Esophagus (tissue), 2 donors: ENCODE data around the gene DGKB. TPM values are rescaled to one million over a fixed set of nuclear protein-coding genes. Genes with fewer than 3 reads are reported as not detected.
"Not testable (repeated sequence)": the region's sequence is repeated elsewhere in the genome, so short reads cannot be mapped to it uniquely, and the experiment has no call there.

Experiments used
- H3K27ac ChIP-seq, 2 donors: one replicate each; pipeline ENCODE4 v1.5.1; 2013; ENCODE audit warnings: low read depth in 2 of 2, mild to moderate bottlenecking in 2 of 2, inconsistent platforms in 1 of 2, low read length in 1 of 2, moderate library complexity in 1 of 2
- H3K27me3 ChIP-seq, 2 donors: one replicate each; pipeline ENCODE4 v1.6.1; 2013; ENCODE audit warnings: low read length in 2 of 2, control low read depth in 1 of 2, mild to moderate bottlenecking in 1 of 2; ENCODE audit not compliant: insufficient read depth in 2 of 2, control insufficient read depth in 1 of 2
- H3K36me3 ChIP-seq, 2 donors: one replicate each; pipeline ENCODE4 v1.6.1; 2013; ENCODE audit warnings: low read length in 1 of 2; ENCODE audit not compliant: control insufficient read depth in 2 of 2, insufficient read depth in 2 of 2
- H3K4me1 ChIP-seq, 2 donors: one replicate each; pipeline ENCODE4 v1.6.1; 2013; ENCODE audit warnings: low read length in 1 of 2; ENCODE audit not compliant: control insufficient read depth in 2 of 2, insufficient read depth in 2 of 2
- H3K4me3 ChIP-seq, 2 donors: one replicate each; pipeline ENCODE4 v1.5.1; 2013; ENCODE audit warnings: low read length in 2 of 2, mild to moderate bottlenecking in 2 of 2, low read depth in 1 of 2, moderate library complexity in 1 of 2
- H3K9me3 ChIP-seq, 2 donors: one replicate each; pipeline ENCODE4 v1.6.1; 2013; ENCODE audit warnings: mild to moderate bottlenecking in 2 of 2, low read depth in 1 of 2, low read length in 1 of 2, moderate library complexity in 1 of 2; ENCODE audit not compliant: control insufficient read depth in 2 of 2, insufficient read depth in 1 of 2
- WGBS, 2 donors: extraction: QIAGEN DNeasy Blood & Tissue Kit; methylation state at CpG; one replicate each; pipeline ENCODE4 v1.1.7; 2013; 5-methylcytosine and 5-hydroxymethylcytosine counted together
- polyA plus RNA-seq, 2 donors: library from polyadenylated mRNA; stranded (reverse); fragments of 200-250 nt; gene quantifications; one replicate each; pipeline ENCODE4 v1.2.3, GENCODE V29; 2013
- donor health status: healthy with polysubstance abuse.
- donor health status: Bipolar disorder and iron deficiency.

DGKB gene
- polyA plus RNA-seq, 2 donors, result 0.09 to 0.20 TPM

GRCh38 chr7:14504134-14504533, 398.4 kb downstream of the DGKB start:
- H3K36me3 ChIP-seq, result no peaks in the 10 kb centered on the region
- H3K9me3 ChIP-seq, result no peaks in the 10 kb centered on the region
- 65 to 73% methylated on average over 2 of the region's 2 CpGs for WGBS, 2 donors
- no peaks in the 10 kb centered on the region for H3K27me3 ChIP-seq
- H3K27ac ChIP-seq, result no peak overlapping the region
- no peaks in the 10 kb centered on the region for H3K4me1 ChIP-seq
- H3K4me3 ChIP-seq, result no peak overlapping the region

- Histone ChIP-seq H3K27ac (no peak overlapping the region), H3K27me3 (no peaks in the 10 kb centered on the region), H3K9me3 (no peaks in the 10 kb centered on the region), H3K36me3 (no peaks in the 10 kb centered on the region), H3K4me1 (no peaks in the 10 kb centered on the region), H3K4me3 (no peak overlapping the region)
- WGBS, 2 donors, result 86 to 90% methylated on average over 2 of the region's 2 CpGs
Observed at GRCh38 chr7:14503623-14504022, 398.9 kb downstream of the DGKB start.

GRCh38 chr7:14501436-14501835, 401.1 kb downstream of the DGKB start:
- WGBS, 2 donors, result 68 to 75% methylated on average over 2 of the region's 2 CpGs
- no peak overlapping the region for H3K4me3 ChIP-seq

GRCh38 chr7:14497390-14497789, 405.2 kb downstream of the DGKB start:
- no peaks in the 10 kb centered on the region for H3K9me3 ChIP-seq
- H3K4me1 ChIP-seq, result no peaks in the 10 kb centered on the region
- WGBS, 2 donors, result 71 to 73% methylated on average over 1 of the region's 1 CpG
- no peaks in the 10 kb centered on the region for H3K36me3 ChIP-seq
- no peak overlapping the region for H3K4me3 ChIP-seq
- no peak overlapping the region for H3K27ac ChIP-seq
- H3K27me3 ChIP-seq, result no peaks in the 10 kb centered on the region

More at GRCh38 chr7:14501436-14501835, 401.1 kb downstream of the DGKB start:
- H3K4me1 ChIP-seq, result no peaks in the 10 kb centered on the region
- no peaks in the 10 kb centered on the region for H3K27me3 ChIP-seq
- H3K9me3 ChIP-seq, result no peaks in the 10 kb centered on the region
- no peak overlapping the region for H3K27ac ChIP-seq
- H3K36me3 ChIP-seq, result no peaks in the 10 kb centered on the region

- H3K4me3 ChIP-seq, result no peak overlapping the region
- no peaks in the 10 kb centered on the region for H3K36me3 ChIP-seq
- no peaks in the 10 kb centered on the region for H3K4me1 ChIP-seq
- H3K9me3 ChIP-seq, result no peaks in the 10 kb centered on the region
- WGBS, 2 donors, result 58 to 68% methylated on average over 2 of the region's 2 CpGs
- H3K27ac ChIP-seq, result no peak overlapping the region
- H3K27me3 ChIP-seq, result no peaks in the 10 kb centered on the region
Observed at GRCh38 chr7:14495633-14496032, 406.9 kb downstream of the DGKB start.

- Histone ChIP-seq H3K4me3 (no peak overlapping the region), H3K27me3 (no peaks in the 10 kb centered on the region), H3K9me3 (no peaks in the 10 kb centered on the region), H3K36me3 (no peaks in the 10 kb centered on the region), H3K4me1 (no peaks in the 10 kb centered on the region), H3K27ac (no peak overlapping the region)
- 55 to 59% methylated on average over 3 of the region's 3 CpGs for WGBS, 2 donors
Observed at GRCh38 chr7:14487701-14488395, 414.7 kb downstream of the DGKB start.

- no peaks in the 10 kb centered on the region for H3K4me1 ChIP-seq
- WGBS, 2 donors, result 82 to 83% methylated on average over 4 of the region's 4 CpGs
- H3K27me3 ChIP-seq, result no peaks in the 10 kb centered on the region
- no peak overlapping the region for H3K4me3 ChIP-seq
- H3K9me3 ChIP-seq, result no peaks in the 10 kb centered on the region
- H3K36me3 ChIP-seq, result no peaks in the 10 kb centered on the region
- H3K27ac ChIP-seq, result no peak overlapping the region
Observed at GRCh38 chr7:14483663-14484062, 418.9 kb downstream of the DGKB start.

GRCh38 chr7:14480281-14480680, 422.3 kb downstream of the DGKB start:
- no peaks in the 10 kb centered on the region for H3K9me3 ChIP-seq
- H3K27ac ChIP-seq, result no peak overlapping the region
- H3K4me1 ChIP-seq, result no peaks in the 10 kb centered on the region
- WGBS, 2 donors, result 77 to 87% methylated on average over 1 of the region's 1 CpG
- H3K27me3 ChIP-seq, result no peaks in the 10 kb centered on the region
- H3K36me3 ChIP-seq, result no peaks in the 10 kb centered on the region
- H3K4me3 ChIP-seq, result no peak overlapping the region

- Histone ChIP-seq H3K27me3 (no peaks in the 10 kb centered on the region), H3K4me1 (no peaks in the 10 kb centered on the region), H3K9me3 (no peaks in the 10 kb centered on the region), H3K36me3 (no peaks in the 10 kb centered on the region), H3K27ac (no peak overlapping the region), H3K4me3 (no peak overlapping the region)
- 52 to 68% methylated on average over 2 of the region's 2 CpGs for WGBS, 2 donors
Observed at GRCh38 chr7:14478834-14479510, 423.6 kb downstream of the DGKB start.

- H3K4me1 ChIP-seq, H3K9me3 ChIP-seq, H3K27ac ChIP-seq, H3K4me3 ChIP-seq, H3K27me3 ChIP-seq, H3K36me3 ChIP-seq: not testable (repeated sequence)
- WGBS, 2 donors, result 52 to 60% methylated on average over 3 of the region's 3 CpGs
Observed at GRCh38 chr7:14461716-14462115, 440.8 kb downstream of the DGKB start.
